H9 (cell line): ENCODE measurements around the gene PFDN4. TPM values are rescaled to one million over a fixed set of nuclear protein-coding genes. Genes with fewer than 3 reads are reported as not detected.

ENCODE experiments used
- DNase-seq: peaks from one replicate; pipeline ENCODE4 v3.0.0-alpha.2; 2017
- H2AFZ ChIP-seq: one replicate; pipeline ENCODE4 v1.6.1; 2013; ENCODE audit warnings: mild to moderate bottlenecking, low read length, control low read depth, moderate library complexity
- H2AK5ac ChIP-seq: 2 replicates; pipeline ENCODE4 v1.6.1; 2013; ENCODE audit warnings: low read length, control low read depth, mixed read lengths; ENCODE audit not compliant: insufficient read length
- H2BK120ac ChIP-seq: one replicate; pipeline ENCODE4 v1.6.1; 2013; ENCODE audit warnings: low read depth, mild to moderate bottlenecking, low read length, control low read depth, inconsistent platforms; ENCODE audit not compliant: poor library complexity, severe bottlenecking
- H2BK12ac ChIP-seq: 2 replicates; pipeline ENCODE4 v1.6.1; 2013; ENCODE audit warnings: low read length, control low read depth, mixed read lengths, low read depth; ENCODE audit not compliant: insufficient read length
- H2BK15ac ChIP-seq: 2 replicates; pipeline ENCODE4 v1.6.1; 2013; ENCODE audit warnings: low read depth, low read length, control low read depth
- H2BK20ac ChIP-seq: one replicate; pipeline ENCODE4 v1.6.1; 2013; ENCODE audit warnings: low read depth, mild to moderate bottlenecking, low read length, control low read depth, inconsistent platforms; ENCODE audit not compliant: poor library complexity, severe bottlenecking
- H2BK5ac ChIP-seq: 2 replicates; pipeline ENCODE4 v1.6.1; 2013; ENCODE audit warnings: low read length, control low read depth, mixed read lengths; ENCODE audit not compliant: insufficient read length
- H3K14ac ChIP-seq: 2 replicates; pipeline ENCODE4 v1.6.1; 2013; ENCODE audit warnings: low read length, control low read depth; ENCODE audit not compliant: insufficient read depth
- H3K18ac ChIP-seq: 2 replicates; pipeline ENCODE4 v1.6.1; 2013; ENCODE audit warnings: low read depth, mild to moderate bottlenecking, mixed read lengths, low read length, control low read depth; ENCODE audit not compliant: insufficient read length
- H3K23ac ChIP-seq: 2 replicates; pipeline ENCODE4 v1.6.1; 2013; ENCODE audit warnings: low read length, control low read depth, mixed read lengths, low read depth; ENCODE audit not compliant: insufficient read length
- H3K23me2 ChIP-seq: 2 replicates; pipeline ENCODE4 v1.6.1; 2013; ENCODE audit warnings: low read depth, mild to moderate bottlenecking, mixed read lengths, low read length, control low read depth; ENCODE audit not compliant: insufficient read length, poor library complexity, severe bottlenecking
- H3K27ac ChIP-seq: 2 replicates; pipeline ENCODE4 v1.5.1; 2013; ENCODE audit warnings: low read length, control low read depth, mixed read lengths, low read depth; ENCODE audit not compliant: insufficient read length
- H3K27me3 ChIP-seq: 2 replicates; pipeline ENCODE4 v1.6.1; 2013; ENCODE audit warnings: low read length, control low read depth, inconsistent platforms; ENCODE audit not compliant: insufficient read depth
- H3K4ac ChIP-seq: 2 replicates; pipeline ENCODE4 v1.6.1; 2013; ENCODE audit warnings: low read depth, mild to moderate bottlenecking, control low read depth, inconsistent platforms, low read length, moderate library complexity
- H3K4me1 ChIP-seq: 2 replicates; pipeline ENCODE4 v1.6.1; 2013; ENCODE audit warnings: low read length, control low read depth, inconsistent platforms; ENCODE audit not compliant: insufficient read depth
- H3K4me2 ChIP-seq: 2 replicates; pipeline ENCODE4 v1.6.1; 2013; ENCODE audit warnings: low read length, control low read depth, mixed read lengths; ENCODE audit not compliant: insufficient read length, insufficient read depth
- H3K56ac ChIP-seq: 2 replicates; pipeline ENCODE4 v1.6.1; 2013; ENCODE audit warnings: low read depth, mild to moderate bottlenecking, mixed read lengths, low read length, control low read depth; ENCODE audit not compliant: insufficient read length
- H3K79me1 ChIP-seq: 2 replicates; pipeline ENCODE4 v1.6.1; 2013; ENCODE audit warnings: low read depth, mild to moderate bottlenecking, moderate library complexity, low read length, control low read depth, inconsistent platforms; ENCODE audit not compliant: insufficient read depth, poor library complexity, severe bottlenecking
- H3K79me2 ChIP-seq: 2 replicates; pipeline ENCODE4 v1.6.1; 2013; ENCODE audit warnings: low read length, control low read depth, inconsistent platforms; ENCODE audit not compliant: insufficient read depth
- H3K9ac ChIP-seq: 2 replicates; pipeline ENCODE4 v1.6.1; 2013; ENCODE audit warnings: low read length, control low read depth, mixed read lengths; ENCODE audit not compliant: insufficient read length; ENCODE audit errors: extremely low read depth
- H3K9me3 ChIP-seq: one replicate; pipeline ENCODE4 v1.6.1; 2013; ENCODE audit warnings: low read depth, low read length, inconsistent platforms; ENCODE audit not compliant: control insufficient read depth
- H3T11ph ChIP-seq: one replicate; pipeline ENCODE4 v1.6.1; 2013; ENCODE audit warnings: mild to moderate bottlenecking, low read length, control low read depth, inconsistent platforms
- H4K20me1 ChIP-seq: one replicate; pipeline ENCODE4 v1.6.1; 2013; ENCODE audit not compliant: control insufficient read depth, insufficient read length, insufficient read depth
- H4K5ac ChIP-seq: 2 replicates; pipeline ENCODE4 v1.6.1; 2013; ENCODE audit warnings: low read depth, mild to moderate bottlenecking, mixed read lengths, low read length, control low read depth; ENCODE audit not compliant: insufficient read length
- H4K8ac ChIP-seq: replicated peaks from 2 replicates; pipeline ENCODE4 v1.6.1; 2013; ENCODE audit warnings: low read length, control low read depth, mixed read lengths, low read depth; ENCODE audit not compliant: insufficient read length
- H4K91ac ChIP-seq: 2 replicates; pipeline ENCODE4 v1.6.1; 2013; ENCODE audit warnings: low read depth, mild to moderate bottlenecking, moderate library complexity, mixed read lengths, low read length, control low read depth; ENCODE audit not compliant: insufficient read length
- H3K27ac Mint-ChIP-seq, 3 experiments: 2 replicates in 2 of 3; 3 replicates in 1 of 3; pipeline ENCODE4 v1.8.0; 2020 to 2021; ENCODE audit warnings: mixed read lengths in 3 of 3, mild to moderate bottlenecking in 1 of 3, moderate library complexity in 1 of 3
- H3K27me3 Mint-ChIP-seq: 2 replicates; pipeline ENCODE4 v1.8.0; 2021; ENCODE audit warnings: low read depth, mild to moderate bottlenecking, moderate library complexity, mixed read lengths
- H3K36me3 Mint-ChIP-seq, 3 experiments: 2 replicates in 2 of 3; 3 replicates in 1 of 3; pipeline ENCODE4 v1.8.0; 2020 to 2021; ENCODE audit warnings: low read depth in 3 of 3, mixed read lengths in 3 of 3; ENCODE audit not compliant: insufficient read depth in 1 of 3
- H3K4me1 Mint-ChIP-seq, 2 experiments: 2 replicates each; pipeline ENCODE4 v1.8.0; 2020; ENCODE audit warnings: mixed read lengths in 2 of 2
- H3K4me3 Mint-ChIP-seq, 2 experiments: 2 replicates in 1 of 2; 3 replicates in 1 of 2; pipeline ENCODE4 v1.8.0; 2020 to 2021; ENCODE audit warnings: mild to moderate bottlenecking in 2 of 2, mixed read lengths in 2 of 2, moderate library complexity in 1 of 2
- H3K9me3 Mint-ChIP-seq, 2 experiments: 2 replicates in 1 of 2; 3 replicates in 1 of 2; pipeline ENCODE4 v1.8.0; 2020; ENCODE audit warnings: mild to moderate bottlenecking in 2 of 2, mixed read lengths in 2 of 2, moderate library complexity in 1 of 2
- CTCF ChIP-seq: fragments of 200-600 bp; sonication (generic); conservative IDR thresholded peaks from 3 replicates; pipeline ENCODE4 v1.8.0; 2021; ENCODE audit warnings: antibody characterized with exemption, mild to moderate bottlenecking
- WGBS: extraction: QIAGEN DNeasy Blood & Tissue Kit; methylation state at CpG from one replicate; pipeline ENCODE4 v1.1.7; 2013; ENCODE audit warnings: missing lambda C conversion rate, low lambda C conversion rate, mixed read lengths; ENCODE audit not compliant: insufficient read length; ENCODE audit errors: extremely low coverage; 5-methylcytosine and 5-hydroxymethylcytosine counted together
- total RNA-seq: library from RNA; stranded (reverse); gene quantifications from 2 replicates; pipeline ENCODE4 v1.2.1, GENCODE V29; 2021

The PFDN4 gene
- total RNA-seq, 1 experiment from 2014 or later = 73.6 TPM

- no peak overlapping the region for H3K27ac Mint-ChIP-seq
- Histone ChIP-seq H2BK120ac (no peak overlapping the region), H4K91ac (no peak overlapping the region), H3K23ac (no peak overlapping the region), H3K23me2 (peaks cover 7% of the 10 kb centered on the region), H4K8ac (no peak overlapping the region), H3K79me2 (peaks cover 34% of the 10 kb centered on the region; the same call in 1 of the 2 replicates), H3K14ac (no peak overlapping the region), H2AFZ (no peak overlapping the region), H2BK12ac (no peak overlapping the region), H3K27ac (no peak overlapping the region), H4K20me1 (no peaks in the 10 kb centered on the region), H4K5ac (no peak overlapping the region), H3K9ac (no peak overlapping the region), H3K9me3 (no peaks in the 10 kb centered on the region), H3T11ph (no peak overlapping the region), H2BK5ac (no peak overlapping the region), H2BK15ac (no peak overlapping the region), H3K79me1 (peaks cover 3% of the 10 kb centered on the region), H3K56ac (no peak overlapping the region), H3K4ac (no peak overlapping the region), H3K4me2 (no peak overlapping the region), H3K4me1 (no peaks in the 10 kb centered on the region), H2AK5ac (no peak overlapping the region), H2BK20ac (no peak overlapping the region), H3K27me3 (no peaks in the 10 kb centered on the region), H3K18ac (no peak overlapping the region)
- no peaks in the 10 kb centered on the region for H3K9me3 Mint-ChIP-seq
- peaks cover 15 to 17% of the 10 kb centered on the region in 2 experiments for H3K4me1 Mint-ChIP-seq
- DNase-seq = no peak
- H3K36me3 Mint-ChIP-seq = peaks cover 32 to 54% (median 37%) of the 10 kb centered on the region in 3 experiments; a peak in 6 of 7 replicates
- H3K27me3 Mint-ChIP-seq = no peaks in the 10 kb centered on the region
- TF ChIP-seq CTCF = no peak
- H3K4me3 Mint-ChIP-seq = no peak overlapping the region
- WGBS = no CpG with 5 or more reads among the region's 1 CpG
Measured at GRCh38 chr20:54212226-54212625, 4.3 kb downstream of the PFDN4 start.
